Liver (tissue), 3 donors: ENCODE results near the gene DLG4.

Experiments
- JUND ChIP-seq, 2 donors: IDR thresholded peaks; 2 replicates each; pipeline ENCODE4 v1.6.1; 2016; ENCODE audit warnings: antibody characterized with exemption in 2 of 2
- NR2F2 ChIP-seq: IDR thresholded peaks from 2 replicates; pipeline ENCODE4 v1.6.1; 2016; ENCODE audit warnings: antibody characterized with exemption
- RAD21 ChIP-seq, 2 donors: IDR thresholded peaks; 2 replicates each; pipeline ENCODE4 v1.6.1; 2016; ENCODE audit warnings: antibody characterized with exemption in 2 of 2, mild to moderate bottlenecking in 2 of 2
- TF ChIP-seq, protein P1 (sequence below): fragments of 150-350 bp; IDR thresholded peaks from 2 replicates; pipeline ENCODE4 v1.5.1; 2017; ENCODE audit warnings: improper control_type of control experiment, low read depth, low read length; ENCODE audit not compliant: missing input control
- donor health status: healthy.
- donor health status: healthy.

DNA sequence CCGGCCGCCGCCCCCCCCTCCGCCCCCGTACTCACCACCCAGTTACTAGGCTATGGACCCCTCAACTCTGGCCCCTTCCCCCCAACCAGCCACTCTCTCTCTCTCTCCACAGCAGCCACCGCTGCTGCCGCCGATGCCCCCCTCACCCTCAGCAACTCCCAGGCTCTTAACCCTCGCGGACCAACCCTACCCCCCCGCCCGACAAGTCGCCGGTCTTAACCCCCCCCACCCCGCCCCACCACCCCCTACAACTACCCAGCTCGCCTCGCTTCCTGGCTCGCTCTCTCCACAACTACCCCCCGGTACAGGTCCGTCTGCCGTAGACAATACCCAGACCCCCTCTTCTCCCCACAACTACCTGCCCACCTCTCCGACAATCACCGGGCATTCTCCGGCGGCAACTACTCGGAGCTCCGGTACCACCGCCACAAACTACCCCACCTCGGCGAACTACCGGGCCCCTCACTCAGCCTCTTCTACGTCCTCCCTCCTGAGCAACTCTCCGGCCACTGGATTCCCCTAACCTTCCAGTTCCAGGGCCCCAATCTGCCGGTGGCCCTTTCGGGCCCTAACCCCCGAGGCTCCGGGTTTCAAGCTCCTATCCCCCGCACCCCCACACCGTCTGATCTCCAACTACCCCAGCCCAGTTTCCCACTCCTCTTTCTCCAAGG is 18.9 kb upstream of the DLG4 start:
- no peak for TF ChIP-seq JUND (IDR thresholded peaks at IDR 0.05)
- TF ChIP-seq, protein P1, sequence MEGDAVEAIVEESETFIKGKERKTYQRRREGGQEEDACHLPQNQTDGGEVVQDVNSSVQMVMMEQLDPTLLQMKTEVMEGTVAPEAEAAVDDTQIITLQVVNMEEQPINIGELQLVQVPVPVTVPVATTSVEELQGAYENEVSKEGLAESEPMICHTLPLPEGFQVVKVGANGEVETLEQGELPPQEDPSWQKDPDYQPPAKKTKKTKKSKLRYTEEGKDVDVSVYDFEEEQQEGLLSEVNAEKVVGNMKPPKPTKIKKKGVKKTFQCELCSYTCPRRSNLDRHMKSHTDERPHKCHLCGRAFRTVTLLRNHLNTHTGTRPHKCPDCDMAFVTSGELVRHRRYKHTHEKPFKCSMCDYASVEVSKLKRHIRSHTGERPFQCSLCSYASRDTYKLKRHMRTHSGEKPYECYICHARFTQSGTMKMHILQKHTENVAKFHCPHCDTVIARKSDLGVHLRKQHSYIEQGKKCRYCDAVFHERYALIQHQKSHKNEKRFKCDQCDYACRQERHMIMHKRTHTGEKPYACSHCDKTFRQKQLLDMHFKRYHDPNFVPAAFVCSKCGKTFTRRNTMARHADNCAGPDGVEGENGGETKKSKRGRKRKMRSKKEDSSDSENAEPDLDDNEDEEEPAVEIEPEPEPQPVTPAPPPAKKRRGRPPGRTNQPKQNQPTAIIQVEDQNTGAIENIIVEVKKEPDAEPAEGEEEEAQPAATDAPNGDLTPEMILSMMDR: no peak
- TF ChIP-seq RAD21 (IDR thresholded peaks at IDR 0.05): no peak
- no peak for TF ChIP-seq NR2F2
